ENCODE results near the gene IRAK2. TPM values are rescaled to one million over a fixed set of nuclear protein-coding genes. Genes with fewer than 3 reads are reported as not detected.

IRAK2 gene
- total RNA-seq, 2 donors from 2014 or later, result 0.26 to 0.40 TPM

- H3K4me3 ChIP-seq (ENCODE audit: low read length), result no peak overlapping the region
- H3K4me1 ChIP-seq (ENCODE audit: control insufficient read depth, insufficient read depth, low read length), result no peaks in the 10 kb centered on the region
- Mint-ChIP-seq H3K27ac (no peak overlapping the region), H3K27me3 (ENCODE audit: insufficient read depth) (no peaks in the 10 kb centered on the region), H3K9me3 (no peaks in the 10 kb centered on the region), H3K4me3 (no peak overlapping the region), H3K36me3 (ENCODE audit: low read depth) (peaks cover 52% of the 10 kb centered on the region), H3K4me1 (peaks cover 19% of the 10 kb centered on the region)
- H3K36me3 ChIP-seq (ENCODE audit: control insufficient read depth, insufficient read depth, low read length), result peaks cover 26% of the 10 kb centered on the region
- no peak overlapping the region for H3K27ac ChIP-seq (ENCODE audit: low read depth, low read length)
- H3K27me3 ChIP-seq (ENCODE audit: control insufficient read depth, insufficient read depth, low read length, poor library complexity, severe bottlenecking), result no peaks in the 10 kb centered on the region
- H3K9ac ChIP-seq (ENCODE audit: extremely low read depth, low read length, poor library complexity, severe bottlenecking), result no peak overlapping the region
- WGBS, 2 experiments (ENCODE audit: insufficient coverage in 1 of 2, insufficient read length in 1 of 2), result 86 to 95% methylated on average over 3 of the region's 3 CpGs
- no peaks in the 10 kb centered on the region for H3K9me3 ChIP-seq (ENCODE audit: control insufficient read depth, low read length)
- no peak for TF ChIP-seq CTCF (conservative IDR thresholded peaks at IDR 0.05)
- no peak for DNase-seq
Measured at GRCh38 chr3:10253731-10254130, 89.0 kb downstream of the IRAK2 start.

- WGBS, 2 experiments (ENCODE audit: insufficient coverage in 1 of 2, insufficient read length in 1 of 2), result 80 to 90% methylated on average over 6 of the region's 7 CpGs
- peaks cover 3% of the 10 kb centered on the region for H3K4me1 Mint-ChIP-seq
- Histone ChIP-seq H3K36me3 (ENCODE audit: control insufficient read depth, insufficient read depth, low read length) (peaks cover 47% of the 10 kb centered on the region), H3K4me3 (ENCODE audit: low read length) (no peak overlapping the region), H3K9me3 (ENCODE audit: control insufficient read depth, low read length) (no peaks in the 10 kb centered on the region), H3K4me1 (ENCODE audit: control insufficient read depth, insufficient read depth, low read length) (no peaks in the 10 kb centered on the region), H3K27me3 (ENCODE audit: control insufficient read depth, insufficient read depth, low read length, poor library complexity, severe bottlenecking) (no peaks in the 10 kb centered on the region), H3K27ac (ENCODE audit: low read depth, low read length) (no peak overlapping the region), H3K9ac (ENCODE audit: extremely low read depth, low read length, poor library complexity, severe bottlenecking) (no peak overlapping the region)
- no peaks in the 10 kb centered on the region for H3K9me3 Mint-ChIP-seq
- no peaks in the 10 kb centered on the region for H3K27me3 Mint-ChIP-seq (ENCODE audit: insufficient read depth)
- H3K36me3 Mint-ChIP-seq (ENCODE audit: low read depth), result peaks cover 65% of the 10 kb centered on the region
- no peak for DNase-seq
- no peak overlapping the region for H3K27ac Mint-ChIP-seq
- no peak overlapping the region for H3K4me3 Mint-ChIP-seq
- TF ChIP-seq CTCF (conservative IDR thresholded peaks at IDR 0.05), result no peak
Measured at GRCh38 chr3:10255835-10256234, 91.1 kb downstream of the IRAK2 start.

DNA sequence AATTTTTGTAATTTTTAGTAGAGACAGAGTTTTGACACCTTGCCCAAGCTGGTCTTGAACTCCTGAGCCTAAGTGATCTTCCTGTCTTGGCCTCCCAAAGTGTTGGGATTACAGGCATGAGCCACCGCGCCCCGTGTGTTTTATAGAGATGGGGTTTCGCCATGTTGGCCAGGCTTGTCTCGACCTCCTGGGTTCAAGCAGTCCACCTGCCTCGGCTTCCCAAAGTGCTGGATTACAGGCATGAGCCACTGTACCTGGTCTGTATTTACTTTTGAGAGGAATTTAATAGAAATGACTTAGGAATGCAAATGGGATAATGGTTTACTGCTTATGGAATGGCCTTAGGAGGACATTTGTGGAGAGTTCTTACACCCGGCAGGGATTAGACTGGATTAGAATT is 94.3 kb downstream of the IRAK2 start:
- 93 to 95% methylated on average over 7 of the region's 7 CpGs for WGBS, 2 experiments (ENCODE audit: insufficient coverage in 1 of 2, insufficient read length in 1 of 2)
- H3K4me3 Mint-ChIP-seq, result no peak overlapping the region
- H3K27me3 ChIP-seq (ENCODE audit: control insufficient read depth, insufficient read depth, low read length, poor library complexity, severe bottlenecking), result no peaks in the 10 kb centered on the region
- peaks cover 7% of the 10 kb centered on the region for H3K4me1 Mint-ChIP-seq
- H3K27ac ChIP-seq (ENCODE audit: low read depth, low read length), result no peak overlapping the region
- H3K9me3 ChIP-seq (ENCODE audit: control insufficient read depth, low read length), result no peaks in the 10 kb centered on the region
- no peaks in the 10 kb centered on the region for H3K27me3 Mint-ChIP-seq (ENCODE audit: insufficient read depth)
- H3K36me3 Mint-ChIP-seq (ENCODE audit: low read depth), result peaks cover 63% of the 10 kb centered on the region
- no peaks in the 10 kb centered on the region for H3K9me3 Mint-ChIP-seq
- DNase-seq, result no peak
- no peak overlapping the region for H3K9ac ChIP-seq (ENCODE audit: extremely low read depth, low read length, poor library complexity, severe bottlenecking)
- no peak for TF ChIP-seq CTCF (conservative IDR thresholded peaks at IDR 0.05)
- H3K4me3 ChIP-seq (ENCODE audit: low read length), result no peak overlapping the region
- H3K27ac Mint-ChIP-seq, result no peak overlapping the region
- H3K36me3 ChIP-seq (ENCODE audit: control insufficient read depth, insufficient read depth, low read length), result peaks cover 39% of the 10 kb centered on the region
- H3K4me1 ChIP-seq (ENCODE audit: control insufficient read depth, insufficient read depth, low read length), result no peaks in the 10 kb centered on the region

Measured in endodermal cell (in vitro differentiated cells).